Sigmoid colon (tissue), 7 donors: ENCODE results near the gene TAS1R1. TPM values are rescaled to one million over a fixed set of nuclear protein-coding genes. Genes with fewer than 3 reads are reported as not detected.

ENCODE experiments used
- DNase-seq: peaks from one replicate; pipeline ENCODE4 v3.0.0-alpha.2; 2019
- H3K27ac ChIP-seq, 4 donors: fragments of 200-600 bp; sonication (generic); one replicate each; pipeline ENCODE4 v1.5.1; 2016 to 2019; ENCODE audit warnings: mild to moderate bottlenecking in 1 of 4
- H3K27me3 ChIP-seq, 3 donors: fragments of 200-600 bp; sonication (generic); one replicate each; pipeline ENCODE4 v1.5.1; 2019; ENCODE audit warnings: mild to moderate bottlenecking in 1 of 3
- H3K36me3 ChIP-seq, 4 donors: fragments of 200-600 bp; sonication (generic); one replicate each; pipeline ENCODE4 v1.5.1; 2016 to 2019
- H3K4me1 ChIP-seq, 4 donors: fragments of 200-600 bp; sonication (generic); one replicate each; pipeline ENCODE4 v1.5.1; 2017 to 2019
- H3K4me3 ChIP-seq, 4 donors: fragments of 200-600 bp; sonication (generic); one replicate each; pipeline ENCODE4 v1.5.1; 2017 to 2019; ENCODE audit warnings: mild to moderate bottlenecking in 2 of 4, moderate library complexity in 1 of 4
- H3K9me3 ChIP-seq, 4 donors: fragments of 200-600 bp in 3 of 4; sonication (generic) in 3 of 4; one replicate each; pipeline versions ENCODE4 v1.5.1 to v1.6.1; 2013 to 2019
- EP300 ChIP-seq, 4 donors: sonication (generic); formaldehyde crosslinking; IDR thresholded peaks; one replicate each; pipeline ENCODE4 v1.6.1; 2017; ENCODE audit warnings: antibody characterized with exemption in 4 of 4
- POLR2A ChIP-seq, 2 donors: fragments of 450-650 bp; IDR thresholded peaks; one replicate each; pipeline ENCODE4 v1.6.1; 2016; ENCODE audit warnings: antibody characterized with exemption in 2 of 2, mild to moderate bottlenecking in 2 of 2, moderate library complexity in 2 of 2
- POLR2AphosphoS5 ChIP-seq, 4 donors: sonication (generic); formaldehyde crosslinking; IDR thresholded peaks; one replicate each; pipeline ENCODE4 v1.6.1; 2017; ENCODE audit warnings: antibody characterized with exemption in 4 of 4
- WGBS, 2 donors: extraction: QIAGEN DNeasy Blood & Tissue Kit; methylation state at CpG; one replicate each; pipeline ENCODE4 v1.1.7; 2013; 5-methylcytosine and 5-hydroxymethylcytosine counted together
- intact Hi-C: fragments of 100-400 bp; cut with DNase I; formaldehyde crosslinking; loops from one replicate; pipeline ENCODE4 v1.15.1; 2023
- polyA plus RNA-seq, 3 donors: library from polyadenylated mRNA; stranded (reverse); fragments of 200-250 nt; gene quantifications; one replicate each; pipeline ENCODE4 v1.2.3, GENCODE V29; 2013
- total RNA-seq, 4 donors: library from RNA; depleted of rRNA; stranded (reverse); fragments of >200 nt; gene quantifications; one replicate each; pipeline ENCODE4 v1.1.0, GENCODE V29; 2016
- TF ChIP-seq, protein P1 (sequence below), 4 experiments: fragments of 450-650 bp in 3 of 4; fragments of 200-600 bp in 1 of 4; IDR thresholded peaks; one replicate each; pipeline ENCODE4 v1.5.1; 2016 to 2019; ENCODE audit warnings: antibody characterized with exemption in 4 of 4, mild to moderate bottlenecking in 3 of 4, moderate library complexity in 2 of 4
- donor health status: healthy with polysubstance abuse.
- donor health status: Bipolar disorder and iron deficiency.
- donor health status: healthy.

Gene TAS1R1
- total and polyA plus RNA-seq, 7 donors: 0.10 to 0.36 TPM; not detected in 5

DNA sequence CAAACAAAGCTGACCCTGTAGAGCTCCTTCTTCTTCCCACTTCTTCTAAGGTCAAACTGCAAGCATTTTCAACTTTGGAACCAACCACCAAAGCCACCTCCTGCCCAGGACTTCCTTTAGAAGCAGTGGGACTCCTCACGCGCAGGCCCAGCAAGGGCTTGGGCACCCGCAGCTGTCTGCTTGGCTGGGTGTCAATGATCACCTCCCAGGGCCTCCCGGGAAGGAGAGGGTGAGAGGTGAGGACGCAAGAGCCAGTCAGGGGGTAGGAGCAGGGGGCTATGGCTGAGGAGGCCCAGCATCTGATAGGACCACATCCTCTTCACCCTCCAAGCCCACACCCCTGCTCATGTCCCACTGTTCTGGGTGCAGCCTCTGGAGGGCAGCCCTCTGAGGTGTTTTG, 37.3 kb downstream of the TAS1R1 start:
- intact Hi-C loops: no loop called here
- TF ChIP-seq, protein P1, sequence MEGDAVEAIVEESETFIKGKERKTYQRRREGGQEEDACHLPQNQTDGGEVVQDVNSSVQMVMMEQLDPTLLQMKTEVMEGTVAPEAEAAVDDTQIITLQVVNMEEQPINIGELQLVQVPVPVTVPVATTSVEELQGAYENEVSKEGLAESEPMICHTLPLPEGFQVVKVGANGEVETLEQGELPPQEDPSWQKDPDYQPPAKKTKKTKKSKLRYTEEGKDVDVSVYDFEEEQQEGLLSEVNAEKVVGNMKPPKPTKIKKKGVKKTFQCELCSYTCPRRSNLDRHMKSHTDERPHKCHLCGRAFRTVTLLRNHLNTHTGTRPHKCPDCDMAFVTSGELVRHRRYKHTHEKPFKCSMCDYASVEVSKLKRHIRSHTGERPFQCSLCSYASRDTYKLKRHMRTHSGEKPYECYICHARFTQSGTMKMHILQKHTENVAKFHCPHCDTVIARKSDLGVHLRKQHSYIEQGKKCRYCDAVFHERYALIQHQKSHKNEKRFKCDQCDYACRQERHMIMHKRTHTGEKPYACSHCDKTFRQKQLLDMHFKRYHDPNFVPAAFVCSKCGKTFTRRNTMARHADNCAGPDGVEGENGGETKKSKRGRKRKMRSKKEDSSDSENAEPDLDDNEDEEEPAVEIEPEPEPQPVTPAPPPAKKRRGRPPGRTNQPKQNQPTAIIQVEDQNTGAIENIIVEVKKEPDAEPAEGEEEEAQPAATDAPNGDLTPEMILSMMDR (IDR thresholded peaks at IDR 0.05): no peak
- peaks cover 56 to 98% (median 84%) of the 10 kb centered on the region in 4 donors for H3K36me3 ChIP-seq

DNA sequence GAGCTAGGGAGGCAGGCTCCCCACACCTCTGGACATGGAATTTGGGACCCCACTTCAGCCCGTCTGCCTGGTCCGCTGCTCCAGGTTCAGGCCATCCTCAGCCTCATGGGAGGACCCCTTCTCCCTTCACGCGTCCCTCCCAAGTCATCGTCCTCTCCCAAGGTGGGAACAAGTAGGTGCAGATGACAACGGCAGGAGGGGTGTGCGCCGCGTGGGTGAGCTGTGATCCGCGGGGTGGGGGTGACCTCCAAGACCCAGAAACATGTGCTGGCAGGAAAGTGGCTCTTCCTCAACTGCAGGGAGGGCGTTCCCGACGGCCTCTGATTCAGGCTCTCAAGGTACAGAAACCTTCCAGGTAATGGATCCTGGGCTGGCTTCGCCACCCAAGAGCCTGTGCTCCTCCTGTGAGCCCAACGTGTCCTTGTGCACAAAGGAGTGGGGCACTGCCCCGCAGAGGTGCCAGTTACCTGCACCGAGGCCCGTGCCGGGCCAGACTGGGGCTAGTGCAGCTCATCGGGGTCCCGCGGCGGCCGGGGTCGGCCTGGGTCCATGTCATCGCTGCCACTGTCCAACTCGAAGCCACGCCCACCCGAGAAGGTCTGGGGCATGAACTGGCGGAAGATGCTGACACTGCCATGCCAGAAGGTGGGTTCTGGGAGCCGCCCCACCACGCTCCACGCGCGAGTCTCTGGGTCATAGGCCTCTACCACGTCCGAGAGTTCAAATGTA, 37.9 kb downstream of the TAS1R1 start:
- Histone ChIP-seq H3K27me3 (no peaks in the 10 kb centered on the region), H3K27ac (no peak overlapping the region), H3K4me3 (no peak overlapping the region), H3K4me1 (peaks cover 0 to 60% (median 55%) of the 10 kb centered on the region in 4 donors), H3K36me3 (peaks cover 61 to 98% (median 87%) of the 10 kb centered on the region in 4 donors), H3K9me3 (no peaks in the 10 kb centered on the region)
- no peak for DNase-seq
- 94 to 95% methylated on average over 38 of the region's 38 CpGs for WGBS, 2 donors
- TF ChIP-seq POLR2AphosphoS5 (IDR thresholded peaks at IDR 0.05) (no peak), POLR2A (IDR thresholded peaks at IDR 0.05) (no peak), EP300 (IDR thresholded peaks at IDR 0.05) (no peak)
- TF ChIP-seq, protein P1 (IDR thresholded peaks at IDR 0.05): no peak
- intact Hi-C loops: no loop called here

More for the DNA sequence above, 37.3 kb downstream of the TAS1R1 start:
- H3K4me3 ChIP-seq: no peak overlapping the region
- no peaks in the 10 kb centered on the region for H3K27me3 ChIP-seq
- no peaks in the 10 kb centered on the region for H3K9me3 ChIP-seq
- H3K27ac ChIP-seq: peak overlapping the region in 1 of 4 donors; percentile 40
- 53 to 60% methylated on average over 5 of the region's 5 CpGs for WGBS, 2 donors
- DNase-seq: no peak
- H3K4me1 ChIP-seq: peaks cover 0 to 60% (median 55%) of the 10 kb centered on the region in 4 donors

DNA sequence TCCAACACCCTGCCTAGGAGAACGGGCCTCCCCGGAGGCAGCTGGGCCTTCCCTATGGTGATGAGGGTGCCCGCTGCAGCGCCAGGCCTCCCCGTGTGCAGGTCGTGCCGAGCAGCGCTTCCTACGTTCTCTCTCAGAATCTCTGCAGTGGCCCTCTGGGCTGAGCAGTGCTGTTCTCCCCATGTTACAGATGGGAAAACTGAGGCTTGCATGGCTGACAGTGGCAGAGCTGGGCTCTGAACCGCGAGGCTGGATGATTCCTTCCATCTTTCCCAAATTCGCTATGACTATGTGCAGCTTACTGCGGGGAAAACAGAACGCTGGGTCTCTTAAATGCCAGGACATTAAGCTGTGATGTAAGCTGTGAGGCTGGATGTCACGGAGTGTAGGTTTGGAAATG, 38.7 kb downstream of the TAS1R1 start:
- Histone ChIP-seq H3K4me3 (no peak overlapping the region), H3K27me3 (no peaks in the 10 kb centered on the region), H3K36me3 (peaks cover 55 to 98% (median 88%) of the 10 kb centered on the region in 4 donors), H3K27ac (no peak overlapping the region), H3K4me1 (peaks cover 0 to 60% (median 57%) of the 10 kb centered on the region in 4 donors), H3K9me3 (no peaks in the 10 kb centered on the region)
- no peak for TF ChIP-seq EP300 (IDR thresholded peaks at IDR 0.05)
- no peak for TF ChIP-seq POLR2A (IDR thresholded peaks at IDR 0.05)
- no peak for TF ChIP-seq POLR2AphosphoS5 (IDR thresholded peaks at IDR 0.05)
- TF ChIP-seq, protein P1 (IDR thresholded peaks at IDR 0.05): no peak
- intact Hi-C loops: no loop called here
- 95 to 96% methylated on average over 15 of the region's 15 CpGs for WGBS, 2 donors
- no peak for DNase-seq

DNA sequence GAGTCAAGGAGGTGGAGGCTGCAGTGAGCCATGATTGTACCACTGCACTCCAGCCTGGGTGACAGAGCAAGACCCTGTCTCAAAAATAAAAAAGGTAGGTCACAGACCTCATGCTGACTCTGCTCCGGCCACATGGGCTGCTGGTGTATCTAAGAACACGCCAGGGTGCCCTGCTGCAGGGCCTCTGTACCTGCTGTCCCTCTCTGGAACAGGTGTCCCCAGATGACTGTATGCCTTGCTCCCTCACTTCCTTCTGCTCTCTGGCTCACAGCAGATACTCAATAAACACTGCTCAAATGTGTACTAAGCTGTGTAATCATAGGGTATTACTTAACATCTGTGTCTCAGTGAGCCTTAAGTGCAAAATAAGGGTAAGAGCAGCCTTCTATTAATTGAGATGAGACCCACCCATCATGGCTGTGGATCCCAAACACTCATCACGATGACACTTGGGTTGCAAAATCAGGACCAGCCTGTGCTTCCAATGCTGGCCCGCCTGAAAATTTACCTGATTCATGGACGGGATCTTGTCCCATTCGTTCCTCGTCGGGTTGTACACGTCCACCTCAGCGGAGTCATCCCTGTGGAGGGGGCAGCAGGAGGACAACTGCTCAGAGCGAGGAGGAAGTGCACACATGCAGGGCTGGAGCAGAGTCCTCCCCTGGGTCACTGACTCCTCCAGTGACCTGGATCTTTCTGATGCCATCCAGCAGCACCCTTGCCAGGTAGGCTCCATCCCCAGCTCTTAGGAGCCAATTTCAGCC, 40.1 kb downstream of the TAS1R1 start:
- peaks cover 0 to 66% (median 62%) of the 10 kb centered on the region in 4 donors for H3K4me1 ChIP-seq
- TF ChIP-seq, protein P1 (IDR thresholded peaks at IDR 0.05): no peak
- no peak for TF ChIP-seq POLR2A (IDR thresholded peaks at IDR 0.05)
- no peak for TF ChIP-seq EP300 (IDR thresholded peaks at IDR 0.05)
- TF ChIP-seq POLR2AphosphoS5 (IDR thresholded peaks at IDR 0.05): no peak
- H3K27ac ChIP-seq: peak overlapping the region in 1 of 4 donors; percentile 3
- 89 to 93% methylated on average over 11 of the region's 11 CpGs for WGBS, 2 donors
- no peak overlapping the region for H3K4me3 ChIP-seq
- no peaks in the 10 kb centered on the region for H3K9me3 ChIP-seq
- no peaks in the 10 kb centered on the region for H3K27me3 ChIP-seq
- intact Hi-C loops: loop anchor here (5.0 kb wide), 2 partner anchors 38 to 42 kb away; partner anchors contain the start of gene TAS1R1
- H3K36me3 ChIP-seq: peaks cover 54 to 93% (median 81%) of the 10 kb centered on the region in 4 donors
- no peak for DNase-seq
